Activated naive CD4-positive, alpha-beta T cell treated with anti-CD3 and anti-CD28 coated beads, Interleukin-2, amount 50 U/mL, for 24 hours (primary cell): ENCODE measurements around the gene THADA.
A peak's percentile ranks its signal among the peaks of the same experiment; 100 is the strongest.

ENCODE experiments used
- H3K27ac Mint-ChIP-seq: one replicate; pipeline ENCODE4 v1.8.0; 2021; ENCODE audit warnings: mild to moderate bottlenecking, mixed read lengths
- H3K27me3 Mint-ChIP-seq: one replicate; pipeline ENCODE4 v1.8.0; 2021; ENCODE audit warnings: mixed read lengths
- H3K36me3 Mint-ChIP-seq: one replicate; pipeline ENCODE4 v1.8.0; 2021; ENCODE audit warnings: mixed read lengths
- H3K4me1 Mint-ChIP-seq: one replicate; pipeline ENCODE4 v1.8.0; 2021; ENCODE audit warnings: mixed read lengths
- H3K4me3 Mint-ChIP-seq: one replicate; pipeline ENCODE4 v1.8.0; 2021; ENCODE audit warnings: mild to moderate bottlenecking, mixed read lengths
- H3K9me3 Mint-ChIP-seq: one replicate; pipeline ENCODE4 v1.8.0; 2021; ENCODE audit warnings: mixed read lengths

The THADA gene

DNA sequence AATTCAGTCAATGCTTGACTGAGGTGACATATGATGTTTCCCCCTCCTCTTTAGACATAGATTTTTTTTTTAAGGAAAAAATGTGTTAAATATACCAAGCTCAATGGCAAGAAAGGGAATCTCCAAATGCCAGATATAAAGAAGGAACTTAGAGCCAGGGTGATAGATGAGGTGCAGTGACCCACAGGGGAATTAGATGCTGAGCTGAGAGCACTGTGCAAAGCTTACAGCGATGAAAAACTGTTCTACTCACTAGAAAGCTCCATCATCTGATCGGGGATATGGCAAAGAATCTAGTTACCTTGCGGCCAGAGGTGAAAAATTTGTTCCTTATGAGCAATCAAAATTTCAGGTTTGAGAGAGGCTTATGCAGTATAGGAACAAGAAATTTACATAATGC is 218.5 kb downstream of the THADA start:
- no peak overlapping the region for H3K4me3 Mint-ChIP-seq
- H3K4me1 Mint-ChIP-seq, result peaks cover 6% of the 10 kb centered on the region
- no peaks in the 10 kb centered on the region for H3K27me3 Mint-ChIP-seq
- peaks cover 24% of the 10 kb centered on the region for H3K36me3 Mint-ChIP-seq
- H3K9me3 Mint-ChIP-seq, result no peaks in the 10 kb centered on the region
- H3K27ac Mint-ChIP-seq, result no peak overlapping the region

DNA sequence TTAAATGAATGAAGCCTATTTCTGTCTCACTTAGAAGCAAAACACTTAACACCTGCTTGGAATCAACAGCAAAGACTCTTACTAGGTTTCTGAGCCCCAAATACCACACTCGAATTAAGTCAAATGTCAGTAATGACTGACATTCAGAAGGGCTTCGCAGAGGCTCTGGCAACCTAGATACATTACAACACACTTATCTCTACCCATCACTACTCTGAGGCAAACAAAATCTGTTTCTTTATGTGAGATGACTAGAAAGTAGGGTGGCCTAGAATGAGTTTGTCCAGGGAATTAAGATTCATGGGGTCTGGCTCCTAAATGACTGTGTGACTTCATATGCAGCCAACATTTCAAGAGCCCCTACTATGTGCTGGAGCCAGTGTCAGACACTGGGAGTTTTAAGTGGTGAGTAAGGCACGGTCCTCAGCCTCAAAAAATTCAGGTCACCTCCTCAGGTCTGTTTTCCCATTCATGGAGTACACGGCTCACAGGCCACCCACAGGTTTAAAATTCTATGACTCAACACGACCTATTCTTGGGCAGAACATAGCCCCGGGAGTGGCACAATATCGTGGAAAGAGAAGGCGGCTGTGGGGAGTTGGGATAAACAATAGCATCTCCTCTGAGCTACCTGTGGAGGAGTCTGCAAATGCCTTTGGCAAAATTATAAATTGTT is 219.2 kb downstream of the THADA start:
- no peaks in the 10 kb centered on the region for H3K27me3 Mint-ChIP-seq
- no peak overlapping the region for H3K4me3 Mint-ChIP-seq
- no peaks in the 10 kb centered on the region for H3K9me3 Mint-ChIP-seq
- H3K27ac Mint-ChIP-seq, result no peak overlapping the region
- peaks cover 27% of the 10 kb centered on the region for H3K36me3 Mint-ChIP-seq
- peaks cover 6% of the 10 kb centered on the region for H3K4me1 Mint-ChIP-seq

DNA sequence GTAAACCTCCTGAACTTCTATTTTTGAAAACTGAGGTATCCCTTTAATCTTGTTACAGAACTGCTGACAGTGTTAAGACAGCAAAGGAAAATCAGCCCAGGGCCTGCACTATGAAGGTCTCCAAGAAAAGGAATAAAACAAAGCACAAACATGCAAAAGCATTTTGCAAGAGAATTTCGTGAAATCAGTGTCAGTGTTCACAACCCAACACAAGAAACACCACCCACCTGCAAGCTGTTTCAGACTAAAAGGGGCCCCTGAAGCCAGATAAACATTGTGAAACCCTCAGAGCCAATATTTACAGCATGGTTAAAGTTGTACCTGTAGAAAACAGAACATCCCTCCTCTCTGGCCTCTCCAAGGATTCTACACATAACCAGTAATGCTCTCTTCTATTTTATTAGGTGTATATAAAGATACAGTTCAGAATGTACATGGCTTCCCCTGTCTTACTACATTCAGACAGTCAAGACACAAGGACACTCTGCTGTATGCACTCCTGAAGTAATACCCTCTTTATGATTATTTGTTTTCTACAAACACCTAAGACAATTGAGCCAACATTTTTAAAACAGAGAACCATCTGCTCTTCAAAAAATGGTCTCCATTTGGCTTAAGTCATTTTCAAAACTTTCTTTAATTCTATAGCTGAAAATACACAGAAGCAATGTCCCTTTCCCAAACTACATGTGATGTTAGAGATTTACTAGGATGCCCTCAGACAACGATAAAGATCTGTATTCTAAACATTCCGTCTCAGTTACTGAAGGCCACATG is 219.9 kb downstream of the THADA start:
- H3K9me3 Mint-ChIP-seq, result no peaks in the 10 kb centered on the region
- no peaks in the 10 kb centered on the region for H3K27me3 Mint-ChIP-seq
- peaks cover 6% of the 10 kb centered on the region for H3K4me1 Mint-ChIP-seq
- H3K4me3 Mint-ChIP-seq, result no peak overlapping the region
- H3K36me3 Mint-ChIP-seq, result peaks cover 25% of the 10 kb centered on the region
- no peak overlapping the region for H3K27ac Mint-ChIP-seq

DNA sequence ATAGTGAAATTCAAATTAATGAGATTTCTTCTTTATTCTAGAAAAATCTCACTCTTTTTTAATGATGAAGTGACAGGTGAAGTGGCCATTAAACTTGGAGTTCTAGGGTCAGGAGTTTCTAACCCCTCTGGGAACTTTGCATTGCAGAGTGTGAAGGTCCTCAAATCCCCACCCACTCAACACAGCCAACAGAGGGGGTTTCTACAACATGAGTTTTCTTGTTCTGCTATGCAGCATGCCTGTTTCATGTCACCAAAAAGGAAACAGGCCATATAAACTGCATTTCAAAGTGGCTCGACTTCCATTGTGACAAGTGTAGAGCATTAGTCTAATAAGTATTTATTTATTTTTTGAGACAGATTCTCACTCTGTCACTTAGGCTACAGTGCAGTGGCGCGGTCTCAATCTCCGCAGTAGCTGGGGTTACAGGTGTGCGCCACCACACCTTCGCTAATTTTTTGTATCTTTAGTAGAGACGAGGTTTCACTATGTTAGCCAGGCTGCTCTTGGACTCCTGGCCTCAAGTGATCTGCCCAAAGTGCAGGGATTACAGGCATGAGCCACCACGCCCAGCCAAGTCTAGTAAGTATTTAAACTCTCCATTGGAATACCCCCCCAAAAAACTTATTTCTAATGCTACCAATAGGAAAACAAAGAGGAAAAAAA is 223.3 kb downstream of the THADA start:
- Mint-ChIP-seq H3K4me1 (peaks cover 10% of the 10 kb centered on the region), H3K27me3 (no peaks in the 10 kb centered on the region), H3K9me3 (no peaks in the 10 kb centered on the region), H3K36me3 (peaks cover 6% of the 10 kb centered on the region), H3K4me3 (no peak overlapping the region), H3K27ac (peak overlapping the region; percentile 31)

DNA sequence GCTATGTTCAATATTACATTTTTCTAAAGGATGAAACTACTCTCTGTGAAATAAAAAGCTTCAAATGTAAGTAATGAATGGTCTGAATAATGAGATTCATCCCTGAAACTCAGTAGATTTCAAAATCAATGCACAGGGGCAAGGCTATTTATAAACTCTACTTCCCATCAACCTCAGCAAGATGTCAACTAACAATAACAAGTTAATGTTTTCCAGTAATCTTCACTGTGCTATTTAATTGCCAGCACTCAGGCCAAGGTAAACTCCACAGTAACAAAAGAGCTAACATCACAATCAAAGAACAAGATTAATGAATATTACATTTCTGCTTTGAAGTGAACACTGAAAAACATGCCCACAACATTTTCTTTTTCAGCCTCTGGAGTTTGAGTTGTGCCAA is 225.1 kb downstream of the THADA start:
- Mint-ChIP-seq H3K27ac (no peak overlapping the region), H3K36me3 (peaks cover 12% of the 10 kb centered on the region), H3K9me3 (no peaks in the 10 kb centered on the region), H3K27me3 (no peaks in the 10 kb centered on the region), H3K4me3 (no peak overlapping the region), H3K4me1 (peaks cover 10% of the 10 kb centered on the region)

DNA sequence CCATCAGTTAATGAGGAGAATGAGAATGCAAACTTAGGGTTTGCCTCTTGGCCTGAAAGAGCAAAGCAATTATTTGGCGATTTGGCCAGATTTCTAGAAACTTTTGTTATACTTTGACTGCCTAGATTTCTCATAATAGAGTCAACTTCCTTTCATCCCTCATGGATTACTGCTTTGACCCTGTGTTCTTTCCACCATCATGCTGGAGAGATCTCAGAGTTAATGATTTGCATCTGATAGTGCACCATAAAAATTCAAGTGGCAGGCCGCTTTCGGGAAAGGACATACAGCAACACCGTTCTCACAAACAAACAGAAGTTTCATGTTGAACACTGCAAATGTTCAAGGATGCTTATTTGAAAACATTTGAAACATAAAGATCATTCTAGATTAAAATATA is 225.7 kb downstream of the THADA start:
- Mint-ChIP-seq H3K4me3 (no peak overlapping the region), H3K4me1 (peaks cover 10% of the 10 kb centered on the region), H3K27me3 (no peaks in the 10 kb centered on the region), H3K27ac (no peak overlapping the region), H3K36me3 (peaks cover 15% of the 10 kb centered on the region), H3K9me3 (no peaks in the 10 kb centered on the region)

DNA sequence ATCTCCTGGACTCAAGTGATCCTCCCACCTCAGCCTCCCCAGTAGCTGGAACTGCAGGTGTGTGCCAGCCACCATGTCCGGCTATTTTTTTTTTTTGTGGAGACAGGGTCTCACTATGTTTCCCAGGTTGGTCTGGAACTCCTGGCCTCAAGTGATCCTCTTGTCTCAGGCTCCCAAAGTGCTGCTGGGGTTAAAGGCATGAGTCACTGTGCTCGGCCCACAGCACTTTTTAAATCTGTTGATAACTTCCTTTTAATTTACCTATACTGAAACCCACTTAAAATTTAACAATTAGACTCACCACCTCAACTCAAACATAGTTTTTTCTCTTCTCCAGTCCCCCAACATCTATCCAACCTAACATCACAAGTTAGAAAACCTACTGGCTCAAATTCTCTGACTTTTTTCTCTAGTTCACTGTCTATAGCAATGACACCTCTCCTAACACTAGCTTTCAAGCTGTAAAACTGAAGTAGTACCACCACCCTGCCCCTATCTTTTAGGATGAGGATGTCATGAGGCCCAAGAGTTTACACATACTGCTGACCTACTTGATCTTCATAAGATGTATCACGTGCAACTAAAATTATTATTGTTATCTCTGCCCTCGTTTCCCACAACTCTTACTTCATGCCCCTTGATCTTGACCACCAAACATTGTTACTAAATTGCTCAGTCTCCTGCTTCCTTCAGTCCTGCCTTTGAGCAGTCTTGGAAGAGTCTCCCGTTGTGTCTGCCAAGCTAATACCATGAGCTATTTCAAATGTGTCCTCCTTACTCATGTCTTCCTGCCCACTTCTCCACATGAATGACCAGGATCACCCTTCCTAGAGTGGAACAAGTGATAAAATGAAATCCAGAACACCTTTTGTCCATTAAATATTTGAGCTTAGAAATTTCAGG is 227.1 kb downstream of the THADA start:
- Mint-ChIP-seq H3K27me3 (no peaks in the 10 kb centered on the region), H3K9me3 (no peaks in the 10 kb centered on the region), H3K4me3 (no peak overlapping the region), H3K27ac (no peak overlapping the region), H3K36me3 (peaks cover 18% of the 10 kb centered on the region), H3K4me1 (peaks cover 10% of the 10 kb centered on the region)

DNA sequence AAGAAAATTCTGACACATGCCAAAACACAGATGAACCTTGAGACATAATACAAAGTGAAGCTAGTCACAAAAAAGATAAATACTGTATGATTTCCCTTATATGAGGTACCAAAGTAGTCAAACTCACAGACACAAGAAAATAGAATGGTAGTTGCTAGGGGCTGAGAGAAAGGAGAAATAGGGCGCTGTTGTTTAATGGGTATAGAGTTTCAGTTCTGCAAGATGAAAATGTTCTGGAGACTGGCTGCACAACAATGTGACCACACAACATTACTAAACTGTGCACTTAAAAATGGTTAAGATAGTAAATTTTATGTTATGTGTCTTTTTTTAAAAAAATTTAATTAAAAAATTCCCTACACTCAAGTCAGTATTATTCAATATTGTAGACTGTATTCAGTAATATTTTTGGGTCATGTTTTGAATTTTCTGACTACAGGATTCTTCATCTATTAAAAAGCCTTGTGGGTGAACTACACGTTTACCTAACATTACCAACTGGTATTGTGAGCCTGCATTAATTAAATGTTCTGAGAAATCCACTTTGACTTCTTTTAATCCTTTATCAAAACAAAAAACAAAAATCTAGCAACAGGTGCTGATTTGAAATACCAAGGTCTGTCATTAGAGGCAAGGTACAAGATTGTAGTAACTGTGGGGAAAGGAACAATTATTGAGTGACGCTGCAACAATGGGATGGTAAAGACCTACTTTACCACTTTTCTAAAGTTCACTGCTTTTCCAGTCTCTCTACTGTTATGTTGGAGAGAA is 228.6 kb downstream of the THADA start:
- H3K4me3 Mint-ChIP-seq, result no peak overlapping the region
- H3K9me3 Mint-ChIP-seq, result no peaks in the 10 kb centered on the region
- peaks cover 16% of the 10 kb centered on the region for H3K36me3 Mint-ChIP-seq
- no peaks in the 10 kb centered on the region for H3K27me3 Mint-ChIP-seq
- no peak overlapping the region for H3K27ac Mint-ChIP-seq
- peaks cover 10% of the 10 kb centered on the region for H3K4me1 Mint-ChIP-seq

DNA sequence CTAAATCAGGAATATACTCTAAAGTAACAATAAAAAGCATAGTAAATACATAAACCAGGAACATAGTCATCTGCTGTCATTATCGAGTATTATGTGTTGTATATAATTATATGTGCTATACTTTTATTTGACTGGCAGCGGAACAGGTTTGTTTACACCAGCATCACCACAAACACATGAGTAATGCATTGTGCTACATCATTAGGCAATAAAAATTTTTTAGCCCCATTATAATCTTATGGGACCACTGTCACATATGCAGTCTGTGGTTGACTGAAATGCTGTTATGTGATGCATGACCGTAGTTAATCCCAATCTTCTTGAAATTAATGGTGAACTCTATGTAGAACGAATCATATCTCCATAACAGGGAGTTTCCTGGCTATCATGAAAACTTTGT is 232.7 kb downstream of the THADA start:
- Mint-ChIP-seq H3K4me3 (no peak overlapping the region), H3K36me3 (peaks cover 12% of the 10 kb centered on the region), H3K9me3 (no peaks in the 10 kb centered on the region), H3K27me3 (no peaks in the 10 kb centered on the region), H3K27ac (no peak overlapping the region), H3K4me1 (peaks cover 6% of the 10 kb centered on the region)

DNA sequence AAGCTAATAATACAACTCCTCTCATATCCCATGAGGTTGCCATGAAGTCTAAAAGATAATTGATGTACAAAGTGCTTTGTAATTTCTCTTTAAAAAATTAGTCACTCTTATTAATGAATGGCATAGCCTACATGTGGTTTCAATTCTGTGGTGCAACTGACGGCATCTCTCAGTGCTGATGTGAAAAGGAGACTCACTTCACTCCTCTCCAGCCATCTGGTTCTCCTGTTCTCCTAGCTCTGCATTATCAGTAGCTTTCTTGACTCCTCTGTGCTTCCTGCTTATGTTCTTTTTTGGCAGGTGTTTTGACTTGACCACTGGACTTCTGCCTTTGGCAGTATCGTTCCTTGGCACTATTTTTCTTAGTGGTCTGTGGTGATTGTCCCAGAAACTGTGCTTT is 234.6 kb downstream of the THADA start:
- H3K9me3 Mint-ChIP-seq, result no peaks in the 10 kb centered on the region
- H3K27ac Mint-ChIP-seq, result no peak overlapping the region
- peaks cover 6% of the 10 kb centered on the region for H3K36me3 Mint-ChIP-seq
- no peak overlapping the region for H3K4me3 Mint-ChIP-seq
- no peaks in the 10 kb centered on the region for H3K27me3 Mint-ChIP-seq
- H3K4me1 Mint-ChIP-seq, result peaks cover 4% of the 10 kb centered on the region

DNA sequence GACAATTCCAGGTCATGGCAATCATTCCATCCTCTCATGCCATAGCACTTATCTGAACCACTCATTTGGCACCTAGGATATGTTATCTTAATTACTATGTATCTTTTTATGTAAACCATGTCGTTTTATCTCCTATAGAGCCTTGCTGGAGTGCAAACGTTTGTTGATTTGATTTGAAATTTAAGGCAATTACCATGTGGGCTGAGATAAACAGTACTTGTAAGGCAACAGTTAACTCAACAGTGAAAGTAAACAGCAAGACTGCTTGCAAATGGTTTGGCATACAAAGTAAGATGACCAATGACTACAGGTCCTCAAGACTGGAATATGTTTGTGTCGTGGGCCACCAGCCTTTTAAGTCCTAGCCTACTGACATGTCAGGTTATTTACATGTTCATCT is 235.7 kb downstream of the THADA start:
- H3K27ac Mint-ChIP-seq, result no peak overlapping the region
- H3K36me3 Mint-ChIP-seq, result peaks cover 10% of the 10 kb centered on the region
- no peak overlapping the region for H3K4me3 Mint-ChIP-seq
- H3K4me1 Mint-ChIP-seq, result no peaks in the 10 kb centered on the region
- no peaks in the 10 kb centered on the region for H3K9me3 Mint-ChIP-seq
- H3K27me3 Mint-ChIP-seq, result no peaks in the 10 kb centered on the region

DNA sequence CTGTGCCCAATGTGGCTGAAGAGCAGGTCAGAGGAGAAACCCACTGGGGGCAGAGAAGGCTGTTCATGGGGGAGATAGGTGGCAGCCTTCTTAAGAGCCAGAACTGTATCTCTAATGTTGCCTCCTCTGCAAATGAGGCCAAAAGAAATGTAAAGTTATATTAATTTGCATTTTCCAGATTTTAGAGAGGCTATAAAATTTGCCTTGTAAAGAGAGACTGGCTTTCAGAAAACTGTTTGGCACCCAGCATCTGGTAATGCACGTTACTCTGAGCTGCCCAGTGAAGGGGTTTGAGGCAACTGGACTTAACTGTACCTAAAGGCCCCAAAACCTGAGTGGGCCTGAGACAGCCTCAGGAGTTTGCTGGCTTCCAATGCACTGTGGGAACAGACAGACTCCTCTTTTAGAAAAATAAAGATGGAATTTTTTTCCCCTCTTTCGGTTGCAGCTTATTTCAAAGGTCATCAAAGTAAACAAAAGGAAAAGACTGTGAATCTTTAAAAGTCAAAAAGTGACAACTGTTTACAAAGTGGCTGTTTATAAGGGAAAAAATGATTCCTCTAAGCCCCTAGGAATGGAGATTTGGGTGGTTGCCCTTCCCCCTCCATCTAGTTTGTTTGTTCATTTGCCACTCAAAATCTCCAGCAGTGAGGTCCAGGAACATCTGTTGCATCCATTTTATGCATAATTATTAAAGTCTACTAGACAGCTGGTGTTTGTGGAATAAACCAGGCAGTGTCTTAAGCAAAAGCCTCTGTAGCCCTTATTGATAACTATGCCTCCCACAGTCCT is 237.2 kb downstream of the THADA start:
- Mint-ChIP-seq H3K4me3 (no peak overlapping the region), H3K4me1 (no peaks in the 10 kb centered on the region), H3K36me3 (peaks cover 10% of the 10 kb centered on the region), H3K27ac (no peak overlapping the region), H3K27me3 (no peaks in the 10 kb centered on the region), H3K9me3 (no peaks in the 10 kb centered on the region)

DNA sequence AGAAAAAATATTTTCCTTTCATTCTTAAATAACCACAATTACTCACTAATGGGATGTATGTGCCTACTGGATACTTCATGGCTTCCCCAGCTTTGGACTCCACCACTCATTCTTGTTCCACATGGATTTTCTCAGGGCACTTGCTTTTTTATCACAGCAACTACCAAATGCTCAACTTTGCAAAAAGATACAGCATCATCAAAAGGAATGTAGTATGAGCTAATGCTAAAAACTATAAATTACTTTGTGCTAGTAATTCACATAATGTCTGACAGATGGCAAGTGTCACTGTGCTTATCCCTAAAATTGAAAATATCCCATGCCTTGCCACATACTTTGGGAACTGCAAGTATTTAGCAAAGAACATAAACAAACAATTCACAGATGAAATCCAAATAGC is 239.1 kb downstream of the THADA start:
- Mint-ChIP-seq H3K27me3 (no peaks in the 10 kb centered on the region), H3K9me3 (no peaks in the 10 kb centered on the region), H3K4me3 (no peak overlapping the region), H3K4me1 (no peaks in the 10 kb centered on the region), H3K36me3 (peaks cover 10% of the 10 kb centered on the region), H3K27ac (no peak overlapping the region)

DNA sequence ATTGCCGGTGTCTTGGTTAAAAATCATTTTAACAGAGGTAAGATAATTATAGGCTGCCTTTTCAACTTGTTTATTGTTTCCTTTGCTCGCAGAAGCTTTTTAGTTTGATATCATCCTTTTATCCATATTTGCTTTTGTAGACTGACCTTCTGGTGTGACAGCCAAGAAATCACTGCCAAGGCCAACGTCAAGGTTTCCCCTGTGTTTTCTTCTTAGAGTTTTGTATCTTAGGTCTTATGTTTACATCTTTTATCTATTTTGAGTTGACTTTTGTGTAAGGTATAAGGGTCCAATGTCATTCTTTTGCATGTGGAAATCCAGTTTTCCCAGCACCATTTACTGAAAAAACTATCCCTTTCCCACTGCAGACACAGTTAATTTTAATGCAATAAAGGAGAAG is 240.4 kb downstream of the THADA start:
- no peak overlapping the region for H3K4me3 Mint-ChIP-seq
- no peak overlapping the region for H3K27ac Mint-ChIP-seq
- peaks cover 14% of the 10 kb centered on the region for H3K36me3 Mint-ChIP-seq
- no peaks in the 10 kb centered on the region for H3K9me3 Mint-ChIP-seq
- H3K4me1 Mint-ChIP-seq, result no peaks in the 10 kb centered on the region
- H3K27me3 Mint-ChIP-seq, result no peaks in the 10 kb centered on the region
